HUES64 (cell line): Measurements from ENCODE around the gene PCDH15.
"Not testable (repeated sequence)": the region's sequence is repeated elsewhere in the genome, so short reads cannot be mapped to it uniquely, and the experiment has no call there.

Experiments
- H3K27ac ChIP-seq: 2 replicates; pipeline ENCODE4 v1.7.0; 2013; ENCODE audit warnings: low read depth, low read length, inconsistent platforms
- H3K27me3 ChIP-seq: 2 replicates; pipeline ENCODE4 v1.6.1; 2013; ENCODE audit warnings: mild to moderate bottlenecking, low read length; ENCODE audit not compliant: insufficient read depth
- H3K36me3 ChIP-seq: 2 replicates; pipeline ENCODE4 v1.6.1; 2013; ENCODE audit warnings: mild to moderate bottlenecking, low read length; ENCODE audit not compliant: insufficient read depth
- H3K4me1 ChIP-seq: 2 replicates; pipeline ENCODE4 v1.6.1; 2013; ENCODE audit warnings: mild to moderate bottlenecking, low read length, moderate library complexity; ENCODE audit not compliant: insufficient read depth
- H3K4me3 ChIP-seq: 2 replicates; pipeline ENCODE4 v1.5.1; 2013; ENCODE audit warnings: mild to moderate bottlenecking, low read length, moderate library complexity
- H3K9ac ChIP-seq: 2 replicates; pipeline ENCODE4 v1.6.1; 2013; ENCODE audit warnings: mild to moderate bottlenecking, low read depth, low read length
- H3K9me3 ChIP-seq: 2 replicates; pipeline ENCODE4 v1.6.1; 2013; ENCODE audit warnings: low read depth, low read length; ENCODE audit not compliant: insufficient read depth
- WGBS: fragments of 150-250, 120-280 bp; methylation state at CpG from one replicate; pipeline ENCODE4 v1.1.7; 2013; ENCODE audit warnings: missing lambda C conversion rate; 5-methylcytosine and 5-hydroxymethylcytosine counted together

The PCDH15 gene

GRCh38 chr10:54394598-54394997 lies 406.4 kb downstream of the PCDH15 start:
- H3K9ac ChIP-seq, H3K36me3 ChIP-seq, H3K27me3 ChIP-seq, H3K4me3 ChIP-seq, H3K9me3 ChIP-seq: not testable (repeated sequence)
- peaks cover 33% of the 10 kb centered on the region; the same call in 1 of the 2 replicates for H3K4me1 ChIP-seq
- peak overlapping the region; percentile 55; the same call in 1 of the 2 replicates for H3K27ac ChIP-seq
- 91% methylated on average over 6 of the region's 6 CpGs for WGBS

GRCh38 chr10:54372179-54372578 lies 428.9 kb downstream of the PCDH15 start:
- no CpG with 5 or more reads among the region's 1 CpG for WGBS
- Histone ChIP-seq H3K9me3 (no peaks in the 10 kb centered on the region), H3K27me3 (no peaks in the 10 kb centered on the region), H3K4me3 (no peak overlapping the region), H3K36me3 (no peaks in the 10 kb centered on the region), H3K27ac (no peak overlapping the region), H3K4me1 (no peaks in the 10 kb centered on the region), H3K9ac (no peak overlapping the region)

GRCh38 chr10:54368984-54369383 lies 432.0 kb downstream of the PCDH15 start:
- no peaks in the 10 kb centered on the region for H3K27me3 ChIP-seq
- H3K9ac ChIP-seq = no peak overlapping the region
- WGBS = 100% methylated on average over 2 of the region's 3 CpGs
- no peaks in the 10 kb centered on the region for H3K4me1 ChIP-seq
- H3K4me3 ChIP-seq = no peak overlapping the region
- H3K36me3 ChIP-seq = no peaks in the 10 kb centered on the region
- no peaks in the 10 kb centered on the region for H3K9me3 ChIP-seq
- H3K27ac ChIP-seq = no peak overlapping the region

- Histone ChIP-seq H3K36me3 (no peaks in the 10 kb centered on the region), H3K4me1 (no peaks in the 10 kb centered on the region)
- WGBS = 80% methylated on average over 1 of the region's 1 CpG
These were observed 437.6 kb downstream of the PCDH15 start for GRCh38 chr10:54363390-54363789.

GRCh38 chr10:54342058-54342457 lies 459.0 kb downstream of the PCDH15 start:
- no peaks in the 10 kb centered on the region for H3K27me3 ChIP-seq
- no peak overlapping the region for H3K4me3 ChIP-seq
- H3K4me1 ChIP-seq = peaks cover 6% of the 10 kb centered on the region; the same call in 1 of the 2 replicates
- H3K27ac ChIP-seq = no peak overlapping the region
- no peaks in the 10 kb centered on the region for H3K36me3 ChIP-seq
- WGBS = 87% methylated on average over 2 of the region's 2 CpGs
- H3K9ac ChIP-seq = no peak overlapping the region
- peaks cover 29% of the 10 kb centered on the region for H3K9me3 ChIP-seq

More at GRCh38 chr10:54363390-54363789, 437.6 kb downstream of the PCDH15 start:
- Histone ChIP-seq H3K4me3 (no peak overlapping the region), H3K27ac (no peak overlapping the region), H3K27me3 (no peaks in the 10 kb centered on the region), H3K9ac (no peak overlapping the region), H3K9me3 (no peaks in the 10 kb centered on the region)

GRCh38 chr10:54335296-54335695 lies 465.7 kb downstream of the PCDH15 start:
- WGBS = 79% methylated on average over 2 of the region's 2 CpGs
- Histone ChIP-seq H3K4me1 (peaks cover 6% of the 10 kb centered on the region; the same call in 1 of the 2 replicates), H3K9me3 (peaks cover 5% of the 10 kb centered on the region), H3K9ac (no peak overlapping the region), H3K4me3 (no peak overlapping the region), H3K27me3 (no peaks in the 10 kb centered on the region), H3K36me3 (no peaks in the 10 kb centered on the region), H3K27ac (no peak overlapping the region)

- no peak overlapping the region for H3K9ac ChIP-seq
- H3K9me3 ChIP-seq = no peaks in the 10 kb centered on the region
- H3K27ac ChIP-seq = no peak overlapping the region
- H3K36me3 ChIP-seq = no peaks in the 10 kb centered on the region
- H3K4me3 ChIP-seq = no peak overlapping the region
- 94% methylated on average over 2 of the region's 2 CpGs for WGBS
- no peaks in the 10 kb centered on the region for H3K27me3 ChIP-seq
- H3K4me1 ChIP-seq = no peaks in the 10 kb centered on the region
These were observed 481.7 kb downstream of the PCDH15 start for GRCh38 chr10:54319341-54319740.

GRCh38 chr10:54318470-54318869 lies 482.6 kb downstream of the PCDH15 start:
- H3K36me3 ChIP-seq = no peaks in the 10 kb centered on the region
- H3K9ac ChIP-seq = no peak overlapping the region
- H3K4me3 ChIP-seq = no peak overlapping the region
- no peak overlapping the region for H3K27ac ChIP-seq
- 80% methylated on average over 1 of the region's 1 CpG for WGBS
- no peaks in the 10 kb centered on the region for H3K9me3 ChIP-seq
- H3K4me1 ChIP-seq = no peaks in the 10 kb centered on the region
- no peaks in the 10 kb centered on the region for H3K27me3 ChIP-seq

GRCh38 chr10:54314430-54314829 lies 486.6 kb downstream of the PCDH15 start:
- no peaks in the 10 kb centered on the region for H3K27me3 ChIP-seq
- no peaks in the 10 kb centered on the region for H3K36me3 ChIP-seq
- no peak overlapping the region for H3K4me3 ChIP-seq
- no peak overlapping the region for H3K27ac ChIP-seq
- H3K4me1 ChIP-seq = no peaks in the 10 kb centered on the region
- no peak overlapping the region for H3K9ac ChIP-seq
- 100% methylated on average over 1 of the region's 3 CpGs for WGBS
- H3K9me3 ChIP-seq = no peaks in the 10 kb centered on the region

- Histone ChIP-seq H3K9ac (no peak overlapping the region), H3K9me3 (no peaks in the 10 kb centered on the region), H3K4me1 (peaks cover 9% of the 10 kb centered on the region; the same call in 1 of the 2 replicates), H3K27me3 (no peaks in the 10 kb centered on the region), H3K4me3 (no peak overlapping the region), H3K27ac (no peak overlapping the region), H3K36me3 (no peaks in the 10 kb centered on the region)
- WGBS = 89% methylated on average over 1 of the region's 2 CpGs
These were observed 516.4 kb downstream of the PCDH15 start for GRCh38 chr10:54284526-54285193.

- Histone ChIP-seq H3K36me3 (no peaks in the 10 kb centered on the region), H3K9me3 (no peaks in the 10 kb centered on the region), H3K27ac (no peak overlapping the region), H3K27me3 (no peaks in the 10 kb centered on the region), H3K4me3 (no peak overlapping the region), H3K4me1 (peaks cover 9% of the 10 kb centered on the region; the same call in 1 of the 2 replicates), H3K9ac (no peak overlapping the region)
- 79% methylated on average over 2 of the region's 2 CpGs for WGBS
These were observed 519.0 kb downstream of the PCDH15 start for GRCh38 chr10:54282012-54282411.

- Histone ChIP-seq H3K36me3 (no peaks in the 10 kb centered on the region), H3K27ac (no peak overlapping the region), H3K27me3 (no peaks in the 10 kb centered on the region), H3K4me3 (no peak overlapping the region), H3K9ac (no peak overlapping the region), H3K4me1 (no peaks in the 10 kb centered on the region), H3K9me3 (no peaks in the 10 kb centered on the region)
- WGBS = no CpG with 5 or more reads among the region's 1 CpG
These were observed 534.6 kb downstream of the PCDH15 start for GRCh38 chr10:54266395-54266794.
